HUDEP-2 (cell line): ENCODE data around the gene RABEP2.
"Not testable (repeated sequence)": the region's sequence is repeated elsewhere in the genome, so short reads cannot be mapped to it uniquely, and the experiment has no call there.

Experiments used
- DNase-seq, 76 experiments: peaks; one replicate each; lab custom pipeline; 2025; ENCODE audit not compliant: unreplicated experiment in 76 of 76; lab: John Stamatoyannopoulos, UW

Gene RABEP2

GRCh38 chr16:28905229-28905754 is 19.7 kb downstream of the RABEP2 start:
- DNase-seq, result no peak

- no peak for DNase-seq
These were observed 20.2 kb downstream of the RABEP2 start for GRCh38 chr16:28904828-28905227.

GRCh38 chr16:28904363-28904762 is 20.7 kb downstream of the RABEP2 start:
- DNase-seq, result no peak

- DNase-seq, result no peak
These were observed 21.5 kb downstream of the RABEP2 start for GRCh38 chr16:28903344-28904042.

- no peak for DNase-seq
These were observed 22.1 kb downstream of the RABEP2 start for GRCh38 chr16:28902909-28903308.

- DNase-seq, result no peak
These were observed 23.2 kb downstream of the RABEP2 start for GRCh38 chr16:28901862-28902261.

GRCh38 chr16:28900601-28901000 is 24.4 kb downstream of the RABEP2 start:
- DNase-seq, result no peak

GRCh38 chr16:28899882-28900590 is 25.0 kb downstream of the RABEP2 start:
- no peak for DNase-seq

GRCh38 chr16:28898942-28899341 is 26.1 kb downstream of the RABEP2 start:
- no peak for DNase-seq

- no peak for DNase-seq
These were observed 26.8 kb downstream of the RABEP2 start for GRCh38 chr16:28898266-28898665.

GRCh38 chr16:28897826-28898225 is 27.2 kb downstream of the RABEP2 start:
- no peak for DNase-seq

GRCh38 chr16:28895609-28896008 is 29.4 kb downstream of the RABEP2 start:
- DNase-seq, result no peak

GRCh38 chr16:28893291-28893690 is 31.7 kb downstream of the RABEP2 start:
- no peak for DNase-seq

GRCh38 chr16:28891964-28892890 is 32.8 kb downstream of the RABEP2 start:
- DNase-seq, result no peak

- not testable (repeated sequence) for DNase-seq
These were observed 34.7 kb downstream of the RABEP2 start for GRCh38 chr16:28890355-28890754.

GRCh38 chr16:28886945-28887344 is 38.1 kb downstream of the RABEP2 start:
- DNase-seq, result no peak

GRCh38 chr16:28884045-28884444 is 41.0 kb downstream of the RABEP2 start:
- DNase-seq, result no peak

- DNase-seq, result no peak
These were observed 41.6 kb downstream of the RABEP2 start for GRCh38 chr16:28883221-28883996.

- DNase-seq, result no peak
These were observed 42.4 kb downstream of the RABEP2 start for GRCh38 chr16:28882551-28883160.

GRCh38 chr16:28881565-28881964 is 43.5 kb downstream of the RABEP2 start:
- not testable (repeated sequence) for DNase-seq
